Mononuclear cell (primary cell): ENCODE results near the gene KIF5C. TPM values are rescaled to one million over a fixed set of nuclear protein-coding genes. Genes with fewer than 3 reads are reported as not detected.

Experiments
- H3K27me3 ChIP-seq: 2 replicates; pipeline ENCODE4 v1.6.0; 2011; ENCODE audit warnings: low read length, control low read depth; ENCODE audit not compliant: insufficient read depth
- H3K4me1 ChIP-seq: 2 replicates; pipeline ENCODE4 v1.5.1; 2011; ENCODE audit warnings: mild to moderate bottlenecking, low read length, control low read depth; ENCODE audit not compliant: insufficient read depth
- H3K4me3 ChIP-seq: 2 replicates; pipeline ENCODE4 v1.5.1; 2011; ENCODE audit warnings: mild to moderate bottlenecking, low read length, moderate library complexity
- H3K9me3 ChIP-seq: 2 replicates; pipeline ENCODE4 v1.5.1; 2011; ENCODE audit warnings: low read depth, mild to moderate bottlenecking, control low read depth, low read length
- total RNA-seq: library from RNA; depleted of rRNA; stranded (reverse); fragments of >200 nt; gene quantifications from one replicate; pipeline ENCODE4 v1.2.3, GENCODE V29; 2012

Gene KIF5C
- total RNA-seq, 1 donor: 4.4 TPM

DNA sequence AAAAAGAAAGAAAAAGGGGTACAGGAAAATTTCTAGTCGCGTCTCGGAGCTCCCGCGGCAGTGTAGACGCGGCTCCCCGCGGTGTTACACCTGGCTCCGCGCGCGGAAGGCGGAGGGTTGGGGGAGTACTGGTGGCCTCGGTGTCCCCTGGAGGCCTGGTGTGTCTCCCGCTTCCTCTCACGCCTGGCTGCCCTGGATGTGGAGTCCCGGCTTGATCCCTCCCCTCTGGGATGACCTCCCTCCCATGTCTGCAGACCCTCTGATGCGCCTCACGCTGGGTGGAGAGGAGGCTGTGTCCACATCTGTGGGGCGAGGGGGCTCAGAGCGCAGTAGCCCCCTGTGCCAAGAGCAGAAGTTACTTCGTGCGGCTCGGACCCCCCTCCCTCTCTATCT is 1.2 kb downstream of the KIF5C start:
- Histone ChIP-seq H3K27me3 (peaks cover 59% of the 10 kb centered on the region), H3K4me1 (peaks cover 13% of the 10 kb centered on the region), H3K4me3 (peak overlapping the region; percentile 16), H3K9me3 (peaks cover 6% of the 10 kb centered on the region)

GRCh38 chr2:148876595-148877402 is 1.8 kb downstream of the KIF5C start:
- H3K4me3 ChIP-seq: no peak overlapping the region
- peaks cover 6% of the 10 kb centered on the region for H3K9me3 ChIP-seq
- peaks cover 13% of the 10 kb centered on the region for H3K4me1 ChIP-seq
- H3K27me3 ChIP-seq: peaks cover 58% of the 10 kb centered on the region

DNA sequence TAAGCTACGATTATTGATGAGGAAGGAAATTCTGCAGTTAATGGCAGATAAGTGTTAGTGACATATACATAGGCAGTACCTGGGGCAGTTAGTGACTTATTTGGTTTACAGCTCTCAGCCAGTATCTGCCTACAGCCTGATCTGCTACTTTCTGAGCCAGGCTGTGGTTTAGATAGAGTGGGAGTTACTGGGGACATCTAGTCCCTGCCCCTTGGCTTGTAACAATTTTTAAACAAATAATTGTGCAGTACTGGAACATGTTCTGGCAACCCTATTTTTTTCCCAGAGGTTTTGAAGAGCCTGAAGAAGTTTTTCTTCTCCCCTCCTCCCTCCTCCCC is 2.3 kb downstream of the KIF5C start:
- H3K27me3 ChIP-seq: peaks cover 58% of the 10 kb centered on the region
- H3K4me3 ChIP-seq: no peak overlapping the region
- peaks cover 6% of the 10 kb centered on the region for H3K9me3 ChIP-seq
- peaks cover 13% of the 10 kb centered on the region for H3K4me1 ChIP-seq

DNA sequence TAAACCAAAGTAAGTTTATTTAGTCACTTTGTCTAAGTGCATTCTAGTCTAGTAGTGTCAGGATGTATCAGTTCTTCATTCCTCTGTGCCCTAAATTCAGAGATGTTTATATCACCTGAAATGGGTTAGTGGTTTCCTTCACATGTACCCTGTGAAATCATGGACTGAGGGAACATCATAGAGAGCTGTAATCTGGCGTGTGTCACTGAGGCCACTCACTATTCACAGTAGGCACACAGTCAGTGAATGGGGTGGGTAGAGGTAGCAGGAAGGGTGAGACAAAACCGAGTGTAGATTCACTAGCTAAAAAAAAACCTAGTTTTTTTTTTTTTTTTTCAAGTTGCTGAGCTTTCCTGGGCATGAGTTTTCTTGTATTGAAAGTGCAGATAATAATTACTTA is 5.6 kb downstream of the KIF5C start:
- H3K9me3 ChIP-seq: peaks cover 6% of the 10 kb centered on the region
- peaks cover 13% of the 10 kb centered on the region for H3K4me1 ChIP-seq
- H3K4me3 ChIP-seq: no peak overlapping the region
- peaks cover 40% of the 10 kb centered on the region for H3K27me3 ChIP-seq

DNA sequence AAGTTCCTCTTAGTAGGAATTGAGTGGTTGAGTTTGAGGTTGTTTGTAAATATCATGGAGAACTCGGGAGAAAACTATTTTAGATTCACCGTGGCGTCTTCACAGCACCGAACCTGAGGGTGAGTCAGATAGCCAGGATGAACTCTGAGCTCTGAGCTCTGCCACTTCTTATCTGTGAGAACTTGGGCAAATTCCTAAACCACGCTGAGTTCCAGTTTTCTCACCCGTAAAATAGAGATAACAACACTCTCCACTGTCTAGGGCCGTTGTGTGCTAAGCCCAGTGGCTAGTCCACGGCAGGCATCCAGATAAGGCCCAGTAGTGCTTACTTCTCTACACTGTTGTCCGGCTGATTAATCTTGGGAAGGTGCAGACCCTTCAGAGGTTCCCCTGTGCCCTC is 7.0 kb downstream of the KIF5C start:
- H3K4me3 ChIP-seq: no peak overlapping the region
- H3K4me1 ChIP-seq: peaks cover 3% of the 10 kb centered on the region
- peaks cover 6% of the 10 kb centered on the region for H3K9me3 ChIP-seq
- peaks cover 42% of the 10 kb centered on the region for H3K27me3 ChIP-seq

- Histone ChIP-seq H3K4me1 (peaks cover 13% of the 10 kb centered on the region), H3K4me3 (no peak overlapping the region), H3K27me3 (peaks cover 48% of the 10 kb centered on the region), H3K9me3 (peaks cover 6% of the 10 kb centered on the region)
Observed at GRCh38 chr2:148885209-148885608, 10.2 kb downstream of the KIF5C start.

DNA sequence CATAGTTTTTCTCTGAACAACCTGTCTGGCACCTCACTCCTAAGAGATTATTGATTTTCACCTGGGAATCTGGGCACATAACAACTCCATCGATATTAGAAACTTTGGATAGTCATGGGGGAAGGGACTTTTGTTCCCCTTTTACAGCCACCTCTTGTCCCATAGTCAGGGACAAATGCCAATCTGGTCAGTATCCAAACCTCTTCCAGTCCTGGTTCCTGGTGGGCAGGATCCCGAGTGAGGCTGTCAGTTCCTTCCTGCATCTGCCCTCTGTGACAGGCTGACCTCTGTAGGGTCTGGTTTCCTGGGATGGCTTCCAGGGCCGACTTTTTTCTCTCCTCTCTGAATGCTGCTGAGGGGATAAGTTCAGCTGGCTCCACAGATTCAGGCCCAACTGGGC is 11.0 kb downstream of the KIF5C start:
- H3K4me1 ChIP-seq: peaks cover 13% of the 10 kb centered on the region
- peaks cover 44% of the 10 kb centered on the region for H3K27me3 ChIP-seq
- H3K9me3 ChIP-seq: no peaks in the 10 kb centered on the region
- H3K4me3 ChIP-seq: no peak overlapping the region

GRCh38 chr2:148887350-148888002 is 12.4 kb downstream of the KIF5C start:
- Histone ChIP-seq H3K4me1 (peaks cover 13% of the 10 kb centered on the region), H3K9me3 (peaks cover 5% of the 10 kb centered on the region), H3K4me3 (no peak overlapping the region), H3K27me3 (peaks cover 44% of the 10 kb centered on the region)

- Histone ChIP-seq H3K4me3 (no peak overlapping the region), H3K4me1 (peaks cover 13% of the 10 kb centered on the region), H3K9me3 (peaks cover 11% of the 10 kb centered on the region), H3K27me3 (peaks cover 44% of the 10 kb centered on the region)
Observed at GRCh38 chr2:148888003-148888501, 13.0 kb downstream of the KIF5C start.

DNA sequence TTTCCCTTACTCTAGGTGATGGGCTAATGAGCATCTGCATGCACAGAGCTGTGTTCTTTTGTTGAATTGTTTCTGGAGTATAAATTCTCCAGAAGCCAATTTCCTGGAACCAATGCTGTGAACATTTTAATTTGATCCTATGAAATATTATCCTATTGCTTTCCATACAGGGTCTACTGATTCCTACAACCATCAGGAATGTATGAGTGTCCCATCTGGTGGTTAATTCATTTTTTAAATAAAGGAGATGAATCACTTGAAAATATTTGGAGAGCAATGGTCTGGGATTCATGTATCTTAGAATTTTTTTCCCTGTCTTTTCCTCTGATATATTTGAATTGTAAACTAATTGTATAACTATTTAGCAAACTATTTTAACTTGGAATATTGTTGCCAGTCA is 14.0 kb downstream of the KIF5C start:
- Histone ChIP-seq H3K4me1 (peaks cover 13% of the 10 kb centered on the region), H3K9me3 (peaks cover 13% of the 10 kb centered on the region), H3K4me3 (no peak overlapping the region), H3K27me3 (peaks cover 44% of the 10 kb centered on the region)

DNA sequence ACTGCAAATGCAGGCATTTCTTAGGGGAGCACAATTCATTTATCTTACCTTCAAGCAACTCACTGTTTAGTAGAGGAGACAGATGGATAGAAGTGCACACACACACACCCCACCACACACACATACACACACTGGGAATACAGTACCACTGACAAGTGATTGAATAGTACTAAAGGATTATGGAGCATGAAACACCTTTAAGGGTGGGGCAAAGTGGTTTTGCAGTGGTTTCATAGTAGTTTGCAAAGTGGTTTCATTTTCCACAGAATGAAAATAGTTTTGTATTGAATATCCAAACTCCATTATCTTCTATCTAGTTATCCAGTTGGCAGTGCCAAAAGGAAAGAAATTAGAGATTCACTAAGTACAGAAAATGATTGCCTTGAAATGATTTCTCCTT is 18.9 kb downstream of the KIF5C start:
- H3K9me3 ChIP-seq: peaks cover 13% of the 10 kb centered on the region
- H3K27me3 ChIP-seq: peaks cover 15% of the 10 kb centered on the region
- no peaks in the 10 kb centered on the region for H3K4me1 ChIP-seq
- H3K4me3 ChIP-seq: no peak overlapping the region

DNA sequence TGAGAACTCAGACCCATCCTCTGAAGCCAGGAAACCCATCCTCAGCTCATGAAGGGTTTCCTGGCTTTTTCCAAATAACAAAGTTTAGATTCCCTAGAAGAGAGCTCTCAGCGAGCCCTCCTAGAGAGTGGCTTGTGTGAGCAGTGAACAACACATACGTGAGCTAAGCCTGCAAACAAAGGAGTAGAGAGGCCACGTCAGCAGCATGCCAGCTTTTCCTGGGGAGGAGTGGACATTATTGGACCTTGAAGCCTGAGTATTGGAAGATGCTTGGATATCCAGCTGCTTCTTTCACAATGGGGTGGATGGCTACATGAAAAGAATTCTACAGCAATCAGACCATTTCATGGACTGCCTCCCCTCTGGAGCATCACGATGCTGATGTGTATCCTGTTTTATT is 21.1 kb downstream of the KIF5C start:
- H3K27me3 ChIP-seq: no peaks in the 10 kb centered on the region
- peaks cover 13% of the 10 kb centered on the region for H3K9me3 ChIP-seq
- H3K4me1 ChIP-seq: no peaks in the 10 kb centered on the region
- H3K4me3 ChIP-seq: no peak overlapping the region

DNA sequence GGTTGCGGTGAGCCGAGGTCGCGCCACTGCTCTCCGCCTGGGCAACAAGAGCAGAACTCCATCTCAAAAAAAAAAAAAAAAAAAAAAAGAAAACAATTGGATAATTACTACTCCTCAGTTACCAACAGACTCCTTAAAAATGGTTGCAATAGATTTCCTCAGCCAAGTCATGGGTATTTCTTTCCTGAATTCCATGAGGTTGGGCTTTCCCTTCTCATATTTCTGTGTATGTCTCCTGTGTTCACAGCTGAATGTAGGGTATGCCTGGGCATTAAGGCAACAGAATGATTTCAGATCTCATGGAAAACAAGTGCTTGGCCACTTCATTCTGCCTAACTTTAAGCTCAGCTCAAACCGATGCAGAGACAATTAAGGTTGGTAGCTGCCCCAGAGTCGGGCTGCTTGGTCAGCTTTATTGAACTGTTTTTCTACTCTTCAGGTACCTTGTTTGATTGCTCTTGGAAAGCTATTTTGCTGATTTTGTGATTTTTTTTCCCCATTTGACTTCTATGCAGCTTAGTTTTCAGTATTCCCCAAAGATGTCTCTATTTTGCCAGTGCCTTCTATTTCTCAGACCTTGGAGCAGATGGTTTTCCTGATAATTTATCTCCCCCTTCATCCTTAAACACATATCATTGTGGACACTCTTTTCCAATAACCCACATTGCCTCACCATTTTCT is 24.8 kb downstream of the KIF5C start:
- H3K9me3 ChIP-seq: no peaks in the 10 kb centered on the region
- no peaks in the 10 kb centered on the region for H3K4me1 ChIP-seq
- H3K4me3 ChIP-seq: no peak overlapping the region
- H3K27me3 ChIP-seq: no peaks in the 10 kb centered on the region

GRCh38 chr2:148900350-148900837 is 25.4 kb downstream of the KIF5C start:
- no peaks in the 10 kb centered on the region for H3K27me3 ChIP-seq
- no peak overlapping the region for H3K4me3 ChIP-seq
- H3K4me1 ChIP-seq: no peaks in the 10 kb centered on the region
- no peaks in the 10 kb centered on the region for H3K9me3 ChIP-seq

GRCh38 chr2:148901142-148901541 is 26.1 kb downstream of the KIF5C start:
- H3K4me3 ChIP-seq: no peak overlapping the region
- no peaks in the 10 kb centered on the region for H3K27me3 ChIP-seq
- H3K9me3 ChIP-seq: no peaks in the 10 kb centered on the region
- no peaks in the 10 kb centered on the region for H3K4me1 ChIP-seq
